Subcutaneous abdominal adipose tissue (tissue), 5 donors: Measurements from ENCODE around the gene CXCL11.
A peak's percentile ranks its signal among the peaks of the same experiment; 100 is the strongest.
"Not testable (repeated sequence)": the region's sequence is repeated elsewhere in the genome, so short reads cannot be mapped to it uniquely, and the experiment has no call there.

Source experiments
- H3K27ac ChIP-seq: one replicate; pipeline ENCODE4 v1.7.0; 2013; ENCODE audit warnings: low read depth, mild to moderate bottlenecking, inconsistent platforms, low read length, moderate library complexity
- H3K27me3 ChIP-seq, 5 donors: one replicate each; pipeline ENCODE4 v1.7.0; 2013; ENCODE audit warnings: low read length in 5 of 5, inconsistent platforms in 1 of 5; ENCODE audit not compliant: control insufficient read depth in 5 of 5, insufficient read depth in 4 of 5
- H3K36me3 ChIP-seq, 5 donors: one replicate each; pipeline ENCODE4 v1.7.0; 2013; ENCODE audit warnings: low read length in 5 of 5; ENCODE audit not compliant: control insufficient read depth in 5 of 5, insufficient read depth in 5 of 5
- H3K4me1 ChIP-seq, 5 donors: one replicate each; pipeline ENCODE4 v1.7.0; 2013; ENCODE audit warnings: low read length in 5 of 5, mild to moderate bottlenecking in 3 of 5, moderate library complexity in 1 of 5; ENCODE audit not compliant: control insufficient read depth in 5 of 5, insufficient read depth in 5 of 5
- H3K4me3 ChIP-seq, 5 donors: one replicate each; pipeline ENCODE4 v1.7.0; 2013; ENCODE audit warnings: low read length in 5 of 5, low read depth in 1 of 5
- H3K9ac ChIP-seq, 5 donors: one replicate each; pipeline ENCODE4 v1.7.0; 2013; ENCODE audit warnings: low read length in 5 of 5, mild to moderate bottlenecking in 4 of 5, moderate library complexity in 3 of 5
- H3K9me3 ChIP-seq, 5 donors: one replicate each; pipeline ENCODE4 v1.7.0; 2013; ENCODE audit warnings: low read length in 5 of 5; ENCODE audit not compliant: control insufficient read depth in 5 of 5
- donor health status: healthy.
- donor health status: healthy.
- donor health status: healthy.
- donor health status: healthy.
- donor health status: healthy.

The CXCL11 gene

GRCh38 chr4:76007089-76007862 is 28.6 kb downstream of the CXCL11 start, which contains the start of gene CXCL9:
Gene CXCL9 (minus strand): TSS chr4:76007509. CDS start chr4:76007449, 60 bp downstream.
- Histone ChIP-seq H3K36me3 (no peaks in the 10 kb centered on the region), H3K9ac (no peak within 1 kb of the TSS), H3K27me3 (no peaks in the 10 kb centered on the region), H3K9me3 (no peaks in the 10 kb centered on the region), H3K4me3 (no peak within 1 kb of the TSS), H3K27ac (no peak within 1 kb of the TSS), H3K4me1 (peaks cover 3 to 19% (median 13%) of the 10 kb centered on the region in 5 donors)

GRCh38 chr4:76003620-76004019 is 32.2 kb downstream of the CXCL11 start:
- no peaks in the 10 kb centered on the region for H3K36me3 ChIP-seq
- H3K9me3 ChIP-seq, result no peaks in the 10 kb centered on the region
- H3K4me3 ChIP-seq, result no peak overlapping the region
- no peak overlapping the region for H3K27ac ChIP-seq
- peaks cover 0 to 12% (median 0%) of the 10 kb centered on the region in 5 donors for H3K4me1 ChIP-seq
- no peak overlapping the region for H3K9ac ChIP-seq
- H3K27me3 ChIP-seq, result no peaks in the 10 kb centered on the region

DNA sequence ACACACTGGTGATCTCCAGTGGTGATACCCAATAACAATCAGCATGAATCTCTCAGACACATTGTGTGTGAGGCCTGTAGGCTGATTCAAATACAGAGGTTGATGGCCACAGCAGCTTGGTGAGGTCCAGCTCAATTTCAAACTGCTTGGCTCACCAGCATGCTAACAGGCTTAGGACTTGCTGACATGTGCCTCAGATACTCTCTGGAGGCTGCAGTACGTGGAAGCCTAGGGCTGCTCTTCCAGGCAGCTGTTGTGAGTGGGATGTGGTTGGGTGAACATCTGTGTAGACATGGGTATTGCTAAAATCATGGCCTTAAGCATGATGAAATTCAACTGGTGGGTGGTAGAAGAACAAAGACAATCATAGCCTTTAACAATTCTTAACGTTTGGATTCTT is 32.8 kb downstream of the CXCL11 start:
- Histone ChIP-seq H3K9me3 (no peaks in the 10 kb centered on the region), H3K27ac (no peak overlapping the region), H3K9ac (no peak overlapping the region), H3K36me3 (no peaks in the 10 kb centered on the region), H3K27me3 (no peaks in the 10 kb centered on the region), H3K4me3 (no peak overlapping the region), H3K4me1 (peaks cover 0 to 12% (median 0%) of the 10 kb centered on the region in 5 donors)

GRCh38 chr4:76002176-76002575 is 33.7 kb downstream of the CXCL11 start:
- Histone ChIP-seq H3K9me3 (no peaks in the 10 kb centered on the region), H3K4me3 (no peak overlapping the region), H3K27ac (peak overlapping the region; percentile 27), H3K4me1 (peaks cover 0 to 12% (median 0%) of the 10 kb centered on the region in 5 donors), H3K27me3 (no peaks in the 10 kb centered on the region), H3K9ac (no peak overlapping the region), H3K36me3 (no peaks in the 10 kb centered on the region)

DNA sequence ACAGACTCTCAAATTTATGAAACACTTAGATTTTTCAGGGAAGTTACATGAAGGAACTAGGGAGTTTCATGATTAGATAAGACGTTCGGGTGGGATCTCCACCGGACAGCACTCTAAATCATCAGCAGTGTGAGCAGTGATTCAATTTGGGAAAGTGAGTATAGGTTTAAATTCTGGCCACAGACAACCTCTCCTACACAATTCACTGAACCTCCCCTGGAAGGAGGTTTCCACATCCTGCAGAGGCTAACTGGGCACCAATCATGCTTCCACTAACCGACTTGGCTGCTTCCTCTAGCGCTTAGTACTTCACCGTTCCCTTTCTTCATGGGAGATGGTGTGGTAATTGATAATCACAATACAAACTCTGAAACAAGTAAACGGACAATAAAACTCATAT is 34.2 kb downstream of the CXCL11 start:
- Histone ChIP-seq H3K9me3 (no peaks in the 10 kb centered on the region), H3K36me3 (no peaks in the 10 kb centered on the region), H3K27me3 (no peaks in the 10 kb centered on the region), H3K27ac (peak overlapping the region; percentile 27), H3K9ac (no peak overlapping the region), H3K4me3 (no peak overlapping the region), H3K4me1 (peaks cover 0 to 12% (median 0%) of the 10 kb centered on the region in 5 donors)

DNA sequence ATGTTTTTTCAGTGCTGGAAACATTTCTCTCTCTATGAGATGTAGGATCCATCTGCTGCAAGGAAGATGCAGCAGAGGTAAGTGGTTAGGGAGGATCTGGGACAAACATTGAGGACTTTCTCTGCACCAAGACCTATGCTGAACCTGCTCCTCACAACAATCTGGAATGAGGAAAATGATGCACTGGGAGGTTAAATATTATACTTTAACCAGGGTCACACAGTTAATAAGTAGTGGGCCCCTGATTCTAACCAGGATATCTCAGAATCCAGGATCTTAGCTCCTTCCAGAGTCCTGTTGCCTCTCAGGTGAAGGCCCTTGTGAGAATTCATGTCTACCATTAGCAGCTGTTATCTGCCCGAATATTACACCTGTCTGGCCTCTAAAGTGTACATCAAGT is 35.6 kb downstream of the CXCL11 start:
- no peaks in the 10 kb centered on the region for H3K9me3 ChIP-seq
- H3K27me3 ChIP-seq, result no peaks in the 10 kb centered on the region
- no peaks in the 10 kb centered on the region for H3K36me3 ChIP-seq
- H3K4me1 ChIP-seq, result peaks cover 0 to 12% (median 0%) of the 10 kb centered on the region in 5 donors
- H3K27ac ChIP-seq, result no peak overlapping the region
- H3K4me3 ChIP-seq, result no peak overlapping the region
- no peak overlapping the region for H3K9ac ChIP-seq

DNA sequence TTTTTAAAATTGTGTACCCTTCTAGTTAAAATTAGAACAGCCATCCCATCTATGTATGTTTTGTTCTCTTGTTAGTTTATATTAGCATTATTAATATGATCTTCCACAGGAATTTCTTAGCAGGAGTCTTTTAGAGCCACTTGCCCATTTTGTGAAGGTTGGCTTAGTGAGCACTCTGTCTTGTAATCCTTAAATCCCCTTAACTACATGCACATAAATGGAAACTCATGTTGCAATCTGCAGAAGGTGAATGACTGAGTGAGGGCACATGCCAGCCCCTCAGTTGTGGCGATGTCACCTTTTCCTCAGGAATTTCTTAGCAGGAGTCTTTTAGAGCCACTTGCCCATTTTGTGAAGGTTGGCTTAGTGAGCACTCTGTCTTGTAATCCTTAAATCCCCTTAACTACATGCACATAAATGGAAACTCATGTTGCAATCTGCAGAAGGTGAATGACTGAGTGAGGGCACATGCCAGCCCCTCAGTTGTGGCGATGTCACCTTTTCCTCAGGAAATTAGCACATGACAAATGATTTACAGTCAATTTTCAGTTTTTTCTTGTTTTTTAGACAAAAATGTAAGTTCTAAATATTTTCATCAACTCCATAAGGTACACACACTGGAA is 37.2 kb downstream of the CXCL11 start:
- H3K4me1 ChIP-seq, result peaks cover 0 to 12% (median 0%) of the 10 kb centered on the region in 5 donors
- not testable (repeated sequence) for H3K27me3 ChIP-seq, H3K4me3 ChIP-seq, H3K27ac ChIP-seq, H3K36me3 ChIP-seq, H3K9ac ChIP-seq, H3K9me3 ChIP-seq

- Histone ChIP-seq H3K4me3 (no peak overlapping the region), H3K9ac (no peak overlapping the region), H3K9me3 (no peaks in the 10 kb centered on the region), H3K36me3 (no peaks in the 10 kb centered on the region), H3K27me3 (no peaks in the 10 kb centered on the region), H3K4me1 (peaks cover 0 to 12% (median 0%) of the 10 kb centered on the region in 5 donors), H3K27ac (no peak overlapping the region)
Observed at GRCh38 chr4:75997946-75998345, 37.9 kb downstream of the CXCL11 start.

GRCh38 chr4:75997081-75997480 is 38.8 kb downstream of the CXCL11 start:
- Histone ChIP-seq H3K4me3 (no peak overlapping the region), H3K9ac (no peak overlapping the region), H3K27me3 (no peaks in the 10 kb centered on the region), H3K9me3 (no peaks in the 10 kb centered on the region), H3K27ac (no peak overlapping the region), H3K4me1 (peaks cover 0 to 5% (median 0%) of the 10 kb centered on the region in 5 donors), H3K36me3 (no peaks in the 10 kb centered on the region)

GRCh38 chr4:75995727-75996126 is 40.1 kb downstream of the CXCL11 start:
- no peaks in the 10 kb centered on the region for H3K36me3 ChIP-seq
- H3K27me3 ChIP-seq, result no peaks in the 10 kb centered on the region
- H3K4me1 ChIP-seq, result peaks cover 0 to 6% (median 4%) of the 10 kb centered on the region in 5 donors
- H3K9ac ChIP-seq, result no peak overlapping the region
- H3K4me3 ChIP-seq, result no peak overlapping the region
- H3K27ac ChIP-seq, result no peak overlapping the region
- H3K9me3 ChIP-seq, result no peaks in the 10 kb centered on the region
